Liver (tissue), 9 donors: Measurements from ENCODE around the gene FRMPD1. TPM values are rescaled to one million over a fixed set of nuclear protein-coding genes. Genes with fewer than 3 reads are reported as not detected.

Experiments
- DNase-seq: peaks from one replicate; pipeline ENCODE4 v3.0.0-alpha.2; 2017; ENCODE audit warnings: low spot score
- H3K27ac ChIP-seq, 2 donors: one replicate each; pipeline ENCODE4 v1.7.0; 2013; ENCODE audit warnings: inconsistent platforms in 2 of 2, low read length in 2 of 2, control low read depth in 1 of 2, low read depth in 1 of 2, mild to moderate bottlenecking in 1 of 2
- H3K27me3 ChIP-seq, 4 donors: one replicate each; pipeline versions ENCODE4 v1.6.1 to v1.7.0; 2013; ENCODE audit warnings: low read length in 3 of 4, inconsistent platforms in 1 of 4, mild to moderate bottlenecking in 1 of 4, moderate library complexity in 1 of 4; ENCODE audit not compliant: control insufficient read depth in 4 of 4, insufficient read depth in 4 of 4
- H3K36me3 ChIP-seq, 4 donors: one replicate each; pipeline versions ENCODE4 v1.6.1 to v1.7.0; 2013; ENCODE audit warnings: low read length in 3 of 4, mild to moderate bottlenecking in 3 of 4, low read depth in 1 of 4, moderate library complexity in 1 of 4; ENCODE audit not compliant: control insufficient read depth in 4 of 4, insufficient read depth in 3 of 4
- H3K4me1 ChIP-seq, 4 donors: one replicate each; pipeline versions ENCODE4 v1.6.1 to v1.7.0; 2013; ENCODE audit warnings: low read length in 3 of 4, mild to moderate bottlenecking in 3 of 4, moderate library complexity in 1 of 4; ENCODE audit not compliant: control insufficient read depth in 4 of 4, insufficient read depth in 4 of 4
- H3K4me3 ChIP-seq, 3 donors: one replicate each; pipeline versions ENCODE4 v1.6.1 to v1.7.0; 2013; ENCODE audit warnings: low read length in 3 of 3, control low read depth in 1 of 3, low read depth in 1 of 3, mild to moderate bottlenecking in 1 of 3
- H3K9ac ChIP-seq, 2 donors: one replicate each; pipeline ENCODE4 v1.7.0; 2013; ENCODE audit warnings: low read length in 2 of 2, mild to moderate bottlenecking in 2 of 2, moderate library complexity in 2 of 2, control low read depth in 1 of 2, low read depth in 1 of 2
- H3K9me3 ChIP-seq, 4 donors: one replicate each; pipeline versions ENCODE4 v1.6.1 to v1.7.0; 2013; ENCODE audit warnings: low read length in 3 of 4; ENCODE audit not compliant: control insufficient read depth in 4 of 4
- ATF3 ChIP-seq: IDR thresholded peaks from 2 replicates; pipeline ENCODE4 v1.6.1; 2016; ENCODE audit warnings: antibody characterized with exemption
- FOXA1 ChIP-seq: IDR thresholded peaks from 2 replicates; pipeline ENCODE4 v1.6.1; 2016; ENCODE audit warnings: antibody characterized with exemption
- FOXA2 ChIP-seq: IDR thresholded peaks from 2 replicates; pipeline ENCODE4 v1.6.1; 2016; ENCODE audit warnings: antibody characterized with exemption
- GABPA ChIP-seq, 2 donors: IDR thresholded peaks in 1 of 2; conservative IDR thresholded peaks in 1 of 2; 2 replicates each; pipeline ENCODE4 v1.6.1; 2016; ENCODE audit warnings: antibody characterized with exemption in 2 of 2, mild to moderate bottlenecking in 1 of 2, moderate library complexity in 1 of 2
- HNF4A ChIP-seq, 2 donors: conservative IDR thresholded peaks; 2 replicates each; pipeline ENCODE4 v1.6.1; 2016; ENCODE audit warnings: antibody characterized with exemption in 2 of 2, mild to moderate bottlenecking in 2 of 2
- HNF4G ChIP-seq: IDR thresholded peaks from 2 replicates; pipeline ENCODE4 v1.6.1; 2016; ENCODE audit warnings: antibody characterized with exemption
- NR2F2 ChIP-seq: IDR thresholded peaks from 2 replicates; pipeline ENCODE4 v1.6.1; 2016; ENCODE audit warnings: antibody characterized with exemption
- RAD21 ChIP-seq, 2 donors: IDR thresholded peaks; 2 replicates each; pipeline ENCODE4 v1.6.1; 2016; ENCODE audit warnings: antibody characterized with exemption in 2 of 2, mild to moderate bottlenecking in 2 of 2
- RXRA ChIP-seq, 2 donors: IDR thresholded peaks; 2 replicates each; pipeline ENCODE4 v1.6.1; 2017 to 2018; ENCODE audit warnings: antibody characterized with exemption in 2 of 2, mild to moderate bottlenecking in 1 of 2
- SP1 ChIP-seq: IDR thresholded peaks from 2 replicates; pipeline ENCODE4 v1.6.1; 2018; ENCODE audit warnings: antibody characterized with exemption, mild to moderate bottlenecking
- TAF1 ChIP-seq: conservative IDR thresholded peaks from 2 replicates; pipeline ENCODE4 v1.6.1; 2016; ENCODE audit warnings: antibody characterized with exemption, mild to moderate bottlenecking
- YY1 ChIP-seq: IDR thresholded peaks from 2 replicates; pipeline ENCODE4 v1.6.1; 2016; ENCODE audit warnings: antibody characterized with exemption, mild to moderate bottlenecking
- WGBS: extraction: QIAGEN DNeasy Blood & Tissue Kit; methylation state at CpG from one replicate; pipeline ENCODE4 v1.1.7; 2013; 5-methylcytosine and 5-hydroxymethylcytosine counted together
- polyA plus RNA-seq, 2 donors: library from polyadenylated mRNA; stranded (reverse) in 1 of 2; unstranded in 1 of 2; fragments of 200-250 nt in 1 of 2; fragments of >200 nt in 1 of 2; fragmentation: Nextera tagmentation in 1 of 2; extraction: Ambion mirVana in 1 of 2; gene quantifications; one replicate each; pipeline versions ENCODE4 v1.2.1 to v1.2.3, GENCODE V29; 2013 to 2015
- total RNA-seq, 2 donors: library from RNA; depleted of rRNA; stranded (reverse); fragments of >200 nt; gene quantifications; one replicate each; pipeline ENCODE4 v1.2.3, GENCODE V29; 2014
- TF ChIP-seq, protein P1 (sequence below): IDR thresholded peaks from 2 replicates; pipeline ENCODE4 v1.6.1; 2016; ENCODE audit warnings: antibody characterized with exemption, mild to moderate bottlenecking
- TF ChIP-seq, protein P2 (sequence below): IDR thresholded peaks from 2 replicates; pipeline ENCODE4 v1.6.1; 2016; ENCODE audit warnings: antibody characterized with exemption
- TF ChIP-seq, protein P3 (sequence below): IDR thresholded peaks from 2 replicates; pipeline ENCODE4 v1.6.1; 2016; ENCODE audit warnings: antibody characterized with exemption
- donor health status: healthy.
- donor health status: healthy.
- donor health status: healthy.
- donor health status: healthy.
- donor health status: healthy.

FRMPD1 gene
- total and polyA plus RNA-seq, 4 donors = 0.06 to 1.8 (median 0.17) TPM

DNA sequence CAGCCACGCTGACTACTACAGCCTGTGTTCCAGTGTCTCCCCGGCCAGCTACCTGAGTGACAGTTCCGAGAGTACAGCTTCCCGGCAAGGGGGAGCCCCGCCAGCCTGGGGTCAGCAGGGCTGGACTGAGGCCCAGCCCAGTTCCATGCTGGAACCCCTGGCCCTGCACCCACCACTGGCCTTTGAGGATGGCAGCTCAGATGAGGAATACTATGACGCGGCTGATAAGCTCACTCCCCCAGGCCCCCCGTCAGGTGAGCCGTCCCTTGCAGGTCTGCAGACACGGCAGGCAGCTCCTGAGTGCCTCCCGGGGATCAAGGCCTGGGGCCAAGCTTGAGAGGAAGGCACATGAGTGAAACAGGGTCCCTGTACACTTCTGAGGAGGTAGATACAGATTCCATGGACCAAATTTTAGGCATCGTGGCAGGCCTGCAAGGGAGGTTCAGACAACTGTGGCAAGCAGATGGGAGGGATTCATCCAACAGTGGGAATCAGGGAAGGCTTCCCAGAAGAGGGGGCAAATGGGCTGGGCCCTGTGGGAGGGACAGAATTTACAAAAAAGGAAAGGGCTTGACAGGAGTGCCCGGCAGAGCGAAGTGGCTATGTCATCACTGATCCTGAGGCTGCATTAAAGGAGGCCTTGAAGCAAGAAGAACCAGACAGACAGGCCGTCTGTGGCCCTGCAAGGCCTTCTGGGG, 90.0 kb downstream of the FRMPD1 start:
- WGBS = 87% methylated on average over 15 of the region's 15 CpGs
- DNase-seq = no peak
- TF ChIP-seq YY1 (no peak), ATF3 (no peak)

DNA sequence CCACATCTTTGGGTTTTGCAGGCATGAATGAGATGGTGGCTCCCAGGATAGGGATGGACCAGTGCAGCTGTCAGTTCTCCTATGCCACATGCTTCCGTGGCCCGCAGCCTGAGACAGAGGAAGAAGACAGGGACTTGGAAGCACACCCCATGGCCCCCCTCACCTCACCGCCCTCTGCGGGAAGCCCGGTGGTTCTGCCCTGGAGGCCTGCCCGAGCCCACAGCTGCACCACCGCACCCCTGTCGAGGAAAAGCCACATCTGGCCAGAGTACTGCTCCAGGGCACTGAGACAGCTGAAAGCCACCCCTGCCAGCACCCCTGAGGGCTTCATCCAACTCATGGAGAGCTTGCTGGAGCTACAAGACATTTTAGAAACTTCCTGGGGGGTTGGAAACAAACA, 95.2 kb downstream of the FRMPD1 start:
- Histone ChIP-seq H3K27ac (no peak overlapping the region), H3K4me3 (no peak overlapping the region), H3K9ac (no peak overlapping the region)

More for the DNA sequence above, 90.0 kb downstream of the FRMPD1 start:
- Histone ChIP-seq H3K27ac (no peak overlapping the region), H3K9me3 (no peaks in the 10 kb centered on the region), H3K4me3 (no peak overlapping the region), H3K36me3 (no peaks in the 10 kb centered on the region), H3K4me1 (no peaks in the 10 kb centered on the region), H3K9ac (no peak overlapping the region), H3K27me3 (no peaks in the 10 kb centered on the region)

More for the DNA sequence above, 95.2 kb downstream of the FRMPD1 start:
- TF ChIP-seq, protein P1, sequence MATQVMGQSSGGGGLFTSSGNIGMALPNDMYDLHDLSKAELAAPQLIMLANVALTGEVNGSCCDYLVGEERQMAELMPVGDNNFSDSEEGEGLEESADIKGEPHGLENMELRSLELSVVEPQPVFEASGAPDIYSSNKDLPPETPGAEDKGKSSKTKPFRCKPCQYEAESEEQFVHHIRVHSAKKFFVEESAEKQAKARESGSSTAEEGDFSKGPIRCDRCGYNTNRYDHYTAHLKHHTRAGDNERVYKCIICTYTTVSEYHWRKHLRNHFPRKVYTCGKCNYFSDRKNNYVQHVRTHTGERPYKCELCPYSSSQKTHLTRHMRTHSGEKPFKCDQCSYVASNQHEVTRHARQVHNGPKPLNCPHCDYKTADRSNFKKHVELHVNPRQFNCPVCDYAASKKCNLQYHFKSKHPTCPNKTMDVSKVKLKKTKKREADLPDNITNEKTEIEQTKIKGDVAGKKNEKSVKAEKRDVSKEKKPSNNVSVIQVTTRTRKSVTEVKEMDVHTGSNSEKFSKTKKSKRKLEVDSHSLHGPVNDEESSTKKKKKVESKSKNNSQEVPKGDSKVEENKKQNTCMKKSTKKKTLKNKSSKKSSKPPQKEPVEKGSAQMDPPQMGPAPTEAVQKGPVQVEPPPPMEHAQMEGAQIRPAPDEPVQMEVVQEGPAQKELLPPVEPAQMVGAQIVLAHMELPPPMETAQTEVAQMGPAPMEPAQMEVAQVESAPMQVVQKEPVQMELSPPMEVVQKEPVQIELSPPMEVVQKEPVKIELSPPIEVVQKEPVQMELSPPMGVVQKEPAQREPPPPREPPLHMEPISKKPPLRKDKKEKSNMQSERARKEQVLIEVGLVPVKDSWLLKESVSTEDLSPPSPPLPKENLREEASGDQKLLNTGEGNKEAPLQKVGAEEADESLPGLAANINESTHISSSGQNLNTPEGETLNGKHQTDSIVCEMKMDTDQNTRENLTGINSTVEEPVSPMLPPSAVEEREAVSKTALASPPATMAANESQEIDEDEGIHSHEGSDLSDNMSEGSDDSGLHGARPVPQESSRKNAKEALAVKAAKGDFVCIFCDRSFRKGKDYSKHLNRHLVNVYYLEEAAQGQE = no peak
- TF ChIP-seq FOXA2 = no peak
- TF ChIP-seq SP1 = no peak
- no peak for TF ChIP-seq GABPA (IDR thresholded peaks at IDR 0.05 in 1 of 2, conservative IDR thresholded peaks at IDR 0.05 in 1 of 2)
- TF ChIP-seq, protein P2, sequence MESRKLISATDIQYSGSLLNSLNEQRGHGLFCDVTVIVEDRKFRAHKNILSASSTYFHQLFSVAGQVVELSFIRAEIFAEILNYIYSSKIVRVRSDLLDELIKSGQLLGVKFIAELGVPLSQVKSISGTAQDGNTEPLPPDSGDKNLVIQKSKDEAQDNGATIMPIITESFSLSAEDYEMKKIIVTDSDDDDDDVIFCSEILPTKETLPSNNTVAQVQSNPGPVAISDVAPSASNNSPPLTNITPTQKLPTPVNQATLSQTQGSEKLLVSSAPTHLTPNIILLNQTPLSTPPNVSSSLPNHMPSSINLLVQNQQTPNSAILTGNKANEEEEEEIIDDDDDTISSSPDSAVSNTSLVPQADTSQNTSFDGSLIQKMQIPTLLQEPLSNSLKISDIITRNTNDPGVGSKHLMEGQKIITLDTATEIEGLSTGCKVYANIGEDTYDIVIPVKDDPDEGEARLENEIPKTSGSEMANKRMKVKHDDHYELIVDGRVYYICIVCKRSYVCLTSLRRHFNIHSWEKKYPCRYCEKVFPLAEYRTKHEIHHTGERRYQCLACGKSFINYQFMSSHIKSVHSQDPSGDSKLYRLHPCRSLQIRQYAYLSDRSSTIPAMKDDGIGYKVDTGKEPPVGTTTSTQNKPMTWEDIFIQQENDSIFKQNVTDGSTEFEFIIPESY = no peak
- no peak for TF ChIP-seq NR2F2
- TF ChIP-seq HNF4A (conservative IDR thresholded peaks at IDR 0.05) = no peak
- TF ChIP-seq, protein P3, sequence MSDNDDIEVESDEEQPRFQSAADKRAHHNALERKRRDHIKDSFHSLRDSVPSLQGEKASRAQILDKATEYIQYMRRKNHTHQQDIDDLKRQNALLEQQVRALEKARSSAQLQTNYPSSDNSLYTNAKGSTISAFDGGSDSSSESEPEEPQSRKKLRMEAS = no peak
- no peak for TF ChIP-seq RXRA (IDR thresholded peaks at IDR 0.05)
- TF ChIP-seq FOXA1 = no peak
- no peak for TF ChIP-seq YY1
- TF ChIP-seq ATF3 = no peak
- TF ChIP-seq HNF4G = no peak
- TF ChIP-seq RAD21 (IDR thresholded peaks at IDR 0.05) = no peak
- no peak for TF ChIP-seq TAF1
- 86% methylated on average over 8 of the region's 8 CpGs for WGBS
- H3K27me3 ChIP-seq = no peaks in the 10 kb centered on the region
- H3K36me3 ChIP-seq = no peaks in the 10 kb centered on the region
- H3K4me1 ChIP-seq = no peaks in the 10 kb centered on the region
- no peak for DNase-seq
- no peaks in the 10 kb centered on the region for H3K9me3 ChIP-seq
